H4 (cell line): ENCODE results near the gene LYPD4. TPM values are rescaled to one million over a fixed set of nuclear protein-coding genes. Genes with fewer than 3 reads are reported as not detected.

Source experiments
- DNase-seq: peaks from one replicate; pipeline ENCODE4 v3.0.0-alpha.2; 2015; ENCODE audit warnings: low spot score
- total RNA-seq: library from RNA; depleted of rRNA; stranded (reverse); fragments of >200 nt; shearing (Covaris generic); gene quantifications from 2 replicates; pipeline ENCODE4 v1.2.3, GENCODE V29; 2014

Gene LYPD4
- total RNA-seq, 1 experiment from 2014 or later, result 0.41 TPM

- no peak for DNase-seq
These were observed 5.9 kb upstream of the LYPD4 start for GRCh38 chr19:41850381-41850780.

GRCh38 chr19:41849067-41849466, 4.6 kb upstream of the LYPD4 start:
- DNase-seq, result no peak

GRCh38 chr19:41848666-41849065, 4.2 kb upstream of the LYPD4 start:
- DNase-seq, result no peak

DNA sequence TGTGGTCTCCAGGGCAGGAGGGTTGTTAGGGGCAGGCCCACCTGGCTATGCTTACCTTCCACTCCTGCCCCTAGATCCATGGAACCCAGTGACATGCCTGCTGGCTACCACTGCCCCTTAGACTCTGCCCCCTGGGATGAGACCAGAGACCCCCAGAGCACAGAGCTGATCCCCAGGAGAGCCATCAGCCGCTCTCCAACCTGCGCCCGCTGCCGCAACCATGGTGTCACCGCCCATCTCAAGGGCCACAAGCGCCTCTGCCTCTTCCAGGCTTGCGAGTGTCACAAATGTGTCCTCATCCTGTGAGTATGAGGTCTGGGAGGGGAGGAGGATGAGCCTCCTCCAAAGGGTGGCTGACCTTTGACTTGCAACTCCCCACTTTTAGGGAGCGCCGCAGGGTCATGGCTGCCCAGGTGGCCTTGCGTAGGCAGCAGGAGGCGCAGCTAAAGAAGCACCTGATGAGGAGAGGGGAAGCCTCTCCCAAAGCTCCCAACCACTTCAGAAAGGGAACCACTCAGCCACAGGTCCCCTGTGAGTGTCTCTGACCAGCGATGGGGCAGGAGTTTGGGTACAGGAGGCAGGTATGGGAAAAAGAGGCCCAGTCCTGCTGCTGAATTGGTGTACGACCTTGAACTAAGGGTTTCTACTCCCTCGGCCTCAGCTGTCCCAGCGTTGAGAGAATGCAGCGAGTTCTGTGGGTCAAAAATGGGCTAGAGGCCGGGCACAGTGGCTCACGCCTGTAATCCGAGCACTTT, 3.0 kb upstream of the LYPD4 start:
- DNase-seq, result no peak

DNA sequence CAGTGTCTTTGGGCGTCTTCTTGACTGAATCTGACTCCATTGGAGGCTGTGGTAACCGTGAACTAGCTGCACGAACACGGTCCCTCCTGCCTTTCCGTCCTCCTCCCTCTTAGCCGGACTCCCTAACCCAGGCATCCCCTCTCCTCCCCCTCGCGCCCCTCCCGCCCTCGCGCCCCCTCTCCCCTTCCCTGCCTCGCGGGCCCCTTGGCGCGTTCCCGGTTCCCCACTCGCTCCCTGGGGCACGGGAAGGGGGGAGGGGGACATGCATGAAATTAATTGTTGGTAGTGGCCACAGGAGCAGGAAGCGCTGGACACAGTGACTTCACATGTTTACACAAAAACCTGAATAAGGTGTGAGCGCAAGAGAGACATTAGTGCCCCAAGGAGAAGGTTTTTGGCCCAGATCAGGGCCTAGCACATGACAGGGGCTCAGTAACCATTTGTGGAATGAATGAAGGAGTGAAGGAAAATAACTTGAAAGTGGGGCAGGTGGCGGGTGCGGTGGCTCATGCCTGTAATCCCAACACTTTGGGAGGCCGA, 638 bp upstream of the LYPD4 start:
- no peak for DNase-seq

GRCh38 chr19:41845001-41845050, 343 bp upstream of the LYPD4 start, which contains the start of gene DMRTC2:
Gene DMRTC2 (plus strand): TSS chr19:41845042. CDS start chr19:41847429, 2,387 bp downstream.
- DNase-seq, result no peak

DNA sequence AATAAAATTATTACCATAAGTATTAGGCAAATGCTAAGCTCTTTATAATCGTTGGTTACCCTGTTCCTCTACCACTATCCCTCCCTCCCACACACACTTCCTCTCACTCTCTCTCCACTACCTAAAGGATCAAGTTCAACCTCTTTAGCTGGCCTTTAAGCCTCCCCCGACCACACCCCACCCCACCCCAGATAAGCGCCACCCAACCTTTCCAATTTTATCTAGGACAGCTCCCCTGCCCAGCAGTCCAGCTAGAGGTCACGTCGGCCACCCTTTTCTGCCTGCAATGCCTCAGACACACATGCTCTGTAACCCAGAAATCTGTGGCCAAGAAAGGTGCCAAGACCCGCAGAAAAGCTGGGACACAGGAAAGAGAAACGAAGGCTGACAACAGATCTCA, 1.1 kb downstream of the LYPD4 start:
- DNase-seq, result no peak

DNA sequence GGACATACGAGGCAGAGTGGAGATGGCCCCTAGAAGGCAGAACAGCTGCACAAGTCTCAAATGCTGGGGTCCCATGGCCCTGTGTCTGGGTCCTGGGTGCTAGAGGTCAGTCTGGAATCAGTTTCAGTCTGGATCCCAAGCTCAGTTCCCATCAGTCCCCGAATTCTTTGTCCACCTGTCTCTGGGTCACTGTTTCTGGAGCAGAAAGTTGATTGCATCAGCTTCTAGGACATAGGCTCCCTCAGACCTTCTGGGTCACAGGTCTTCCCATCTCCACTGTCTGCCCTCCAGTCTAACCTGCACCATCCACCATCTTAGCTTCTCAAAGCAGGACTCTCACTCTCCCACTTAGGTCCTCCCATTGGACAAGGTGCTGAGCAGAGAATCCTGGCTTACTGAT, 5.3 kb downstream of the LYPD4 start:
- no peak for DNase-seq

- no peak for DNase-seq
These were observed 6.3 kb downstream of the LYPD4 start for GRCh38 chr19:41837981-41838708.

DNA sequence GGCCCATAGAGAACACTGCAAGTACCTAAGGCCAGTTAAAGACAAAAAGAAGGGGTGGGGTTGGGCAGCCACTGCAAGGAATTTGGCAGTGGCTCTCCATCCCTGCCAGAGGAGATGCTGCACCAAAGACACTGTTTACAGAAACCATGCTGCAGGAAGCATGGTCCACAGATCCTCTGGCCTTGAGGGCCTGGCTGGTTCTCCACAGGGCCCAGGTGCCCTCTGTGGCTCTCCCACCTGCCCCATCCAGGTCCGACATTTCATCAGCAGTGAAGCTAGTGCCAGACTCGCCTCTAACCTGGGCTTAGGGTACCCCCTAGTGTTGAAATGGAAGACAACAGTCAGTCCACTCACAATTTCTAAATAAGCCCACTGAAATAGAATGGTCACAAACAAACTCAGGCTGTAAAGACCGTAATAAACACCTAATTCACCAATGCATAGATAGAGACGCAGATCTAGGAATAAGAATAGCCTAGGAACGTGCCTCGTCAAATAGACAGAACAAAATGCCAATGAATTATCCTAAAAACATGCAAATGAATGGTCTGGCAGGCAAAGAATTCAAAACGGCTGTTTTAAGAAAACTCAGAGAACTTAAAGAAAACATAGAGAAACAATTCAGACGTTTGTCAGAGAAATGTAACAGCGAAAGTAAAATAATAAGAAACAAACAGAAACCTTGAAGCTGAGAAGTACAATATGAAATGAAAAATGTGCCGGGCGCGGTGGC, 23.3 kb downstream of the LYPD4 start:
- peak; percentile 31 for DNase-seq

- DNase-seq, result no peak
These were observed 27.7 kb downstream of the LYPD4 start for GRCh38 chr19:41816761-41817160.

- no peak for DNase-seq
These were observed 29.2 kb downstream of the LYPD4 start for GRCh38 chr19:41815301-41815700.

GRCh38 chr19:41813911-41814310, 30.6 kb downstream of the LYPD4 start:
- no peak for DNase-seq

DNA sequence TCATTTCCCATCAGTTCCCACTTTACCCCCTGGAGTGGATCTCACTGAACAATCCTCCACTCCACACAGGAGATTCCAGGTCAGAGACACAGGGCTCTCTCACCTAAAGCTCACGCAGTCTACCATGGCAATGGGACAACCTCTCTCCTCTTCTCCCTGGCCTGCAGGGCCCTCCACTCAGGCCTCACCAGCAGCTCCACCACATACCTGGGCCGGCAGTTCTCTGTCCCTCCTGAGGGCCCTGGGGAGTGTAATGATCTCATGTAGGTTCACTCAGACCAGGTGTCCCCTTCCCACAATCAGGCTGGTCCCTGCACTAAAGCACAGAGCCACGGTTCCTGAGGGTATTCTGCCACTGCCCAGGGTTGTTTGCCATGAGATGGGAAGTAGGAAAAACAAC, 32.5 kb downstream of the LYPD4 start:
- DNase-seq, result no peak

GRCh38 chr19:41811036-41811435, 33.4 kb downstream of the LYPD4 start:
- no peak for DNase-seq

GRCh38 chr19:41810301-41810700, 34.2 kb downstream of the LYPD4 start:
- no peak for DNase-seq

- no peak for DNase-seq
These were observed 35.6 kb downstream of the LYPD4 start for GRCh38 chr19:41808663-41809566.

DNA sequence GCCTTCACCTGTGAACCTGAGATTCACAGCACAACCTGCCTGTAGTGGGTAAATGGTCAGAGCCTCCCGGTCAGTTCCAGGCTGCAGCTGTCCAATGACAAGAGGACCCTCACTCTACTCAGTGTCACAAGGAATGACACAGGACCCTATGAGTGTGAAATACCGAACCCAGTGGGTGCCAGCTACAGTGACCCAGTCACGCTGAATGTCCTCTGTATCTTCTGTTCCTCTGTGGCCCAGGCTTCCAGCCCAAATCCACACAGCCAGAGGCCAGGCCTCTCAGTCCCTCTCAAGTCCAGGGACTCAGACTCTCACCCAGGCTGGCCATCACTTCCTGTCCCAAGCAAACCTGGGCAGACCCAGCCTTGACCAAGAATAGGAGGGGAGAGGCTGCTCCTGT, 37.3 kb downstream of the LYPD4 start:
- DNase-seq, result no peak

DNA sequence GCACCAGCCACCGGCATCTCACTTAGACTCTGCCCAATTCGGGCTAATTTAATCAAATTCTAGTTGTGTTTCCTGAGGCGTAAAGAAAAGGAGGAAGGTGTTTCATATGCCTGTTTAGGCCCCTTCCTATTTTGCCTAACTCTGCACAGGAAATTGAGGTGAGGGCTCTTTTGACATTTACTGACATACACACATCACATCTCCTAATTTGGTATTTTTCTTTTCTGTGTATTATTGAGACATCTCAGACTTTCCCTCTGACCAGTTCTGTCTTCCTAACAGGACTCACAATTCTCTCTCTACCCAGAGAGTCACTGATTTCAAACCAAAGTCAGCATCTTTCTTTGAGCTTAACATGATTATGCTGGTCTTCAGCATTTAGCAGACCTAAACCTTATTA, 40.1 kb downstream of the LYPD4 start:
- no peak for DNase-seq

- DNase-seq, result no peak
These were observed 41.7 kb downstream of the LYPD4 start for GRCh38 chr19:41802770-41803169.

- DNase-seq, result no peak
These were observed 42.7 kb downstream of the LYPD4 start for GRCh38 chr19:41801792-41802211.

- DNase-seq, result no peak
These were observed 43.5 kb downstream of the LYPD4 start for GRCh38 chr19:41801031-41801430.
